ENCODE data around the gene CDC25C.
"Not testable (repeated sequence)": the region's sequence is repeated elsewhere in the genome, so short reads cannot be mapped to it uniquely, and the experiment has no call there.

Gene CDC25C

GRCh38 chr5:138344887-138345622, 13.5 kb upstream of the CDC25C start:
- DNase-seq: no peak

DNA sequence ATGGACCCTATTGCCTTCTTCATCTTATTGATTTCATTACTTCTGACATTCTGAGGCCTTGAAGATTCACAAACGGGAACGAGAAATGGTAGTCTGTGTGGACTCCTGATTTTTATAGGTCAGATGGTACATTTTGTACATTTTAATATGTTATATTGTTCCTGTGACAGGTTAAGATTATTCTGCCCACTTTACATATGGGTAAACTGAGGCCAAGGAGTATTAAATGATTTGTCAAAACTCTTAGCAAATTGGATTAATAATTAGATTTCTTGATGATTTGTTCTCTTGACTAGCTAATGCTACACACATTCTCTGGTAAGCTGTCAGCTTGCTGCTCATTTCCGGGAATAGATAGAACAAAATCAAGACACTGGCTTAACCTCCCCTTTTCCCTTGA, 8.4 kb upstream of the CDC25C start:
- DNase-seq: no peak

DNA sequence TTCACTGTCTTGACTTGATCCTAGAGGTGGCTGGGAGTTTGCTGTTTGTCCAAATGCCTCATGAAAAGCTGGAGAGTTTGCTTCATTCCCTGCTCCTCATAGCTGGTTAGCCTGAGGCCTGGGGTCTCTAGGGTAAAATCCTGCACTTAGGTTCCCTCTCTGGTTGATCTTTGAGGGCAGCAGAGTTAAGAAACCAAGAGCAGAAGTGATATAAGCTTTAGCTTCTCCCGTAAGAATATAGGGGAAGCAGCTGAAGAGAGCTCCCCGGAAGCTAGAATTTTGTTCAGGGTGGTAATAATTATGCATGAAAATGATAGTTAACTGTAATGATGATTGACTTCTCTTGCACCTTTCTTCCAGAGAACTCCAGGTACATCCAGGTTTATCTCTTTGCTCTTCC, 7.9 kb upstream of the CDC25C start:
- DNase-seq: no peak

- peak in 1 of 2 experiments; percentile 5 for DNase-seq
Measured at GRCh38 chr5:138339091-138339456, 7.5 kb upstream of the CDC25C start.

GRCh38 chr5:138338411-138339090, 6.9 kb upstream of the CDC25C start:
- no peak for DNase-seq

GRCh38 chr5:138337685-138338410, 6.2 kb upstream of the CDC25C start, which contains the start of gene FAM53C:
Gene FAM53C, plus strand, starts transcription at chr5:138338266. Its CDS starts 3,070 bp downstream, at chr5:138341336.
- peak; percentile 93 for DNase-seq

- DNase-seq: no peak
Measured at GRCh38 chr5:138336952-138337684, 5.5 kb upstream of the CDC25C start.

- no peak for DNase-seq
Measured at GRCh38 chr5:138334867-138335447, 3.4 kb upstream of the CDC25C start.

- no peak for DNase-seq
Measured at GRCh38 chr5:138330813-138331448, 673 bp downstream of the CDC25C start.

GRCh38 chr5:138318211-138318610, 13.4 kb downstream of the CDC25C start:
- DNase-seq: not testable (repeated sequence)

- no peak for DNase-seq
Measured at GRCh38 chr5:138316355-138316754, 15.2 kb downstream of the CDC25C start.

DNA sequence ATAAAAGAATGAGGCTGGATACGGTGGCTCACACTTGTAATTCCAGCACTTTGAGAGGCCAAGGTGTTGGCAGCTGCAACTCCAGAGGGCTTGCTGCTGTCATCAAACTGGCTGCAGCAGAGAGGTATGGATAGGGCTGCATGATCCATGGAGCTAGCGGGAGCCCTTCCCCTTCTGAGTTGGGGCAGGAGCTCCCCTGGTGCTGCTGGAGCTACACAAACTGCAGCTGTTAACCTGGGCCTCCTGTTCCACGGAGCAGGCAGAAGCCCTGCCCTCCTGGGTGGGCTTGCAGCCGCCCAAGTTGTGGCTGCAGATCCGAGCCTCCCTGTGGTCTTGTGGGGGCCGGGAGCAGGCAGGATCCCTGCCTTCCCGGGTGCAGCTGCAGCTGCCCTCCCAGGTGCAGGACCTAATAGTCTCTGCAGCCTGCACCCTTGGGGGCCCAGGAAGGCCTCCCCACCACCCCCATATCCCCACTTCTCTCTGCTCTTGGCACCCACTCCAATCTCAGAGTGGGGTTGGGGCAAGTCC, 15.8 kb downstream of the CDC25C start:
- DNase-seq: no peak

DNA sequence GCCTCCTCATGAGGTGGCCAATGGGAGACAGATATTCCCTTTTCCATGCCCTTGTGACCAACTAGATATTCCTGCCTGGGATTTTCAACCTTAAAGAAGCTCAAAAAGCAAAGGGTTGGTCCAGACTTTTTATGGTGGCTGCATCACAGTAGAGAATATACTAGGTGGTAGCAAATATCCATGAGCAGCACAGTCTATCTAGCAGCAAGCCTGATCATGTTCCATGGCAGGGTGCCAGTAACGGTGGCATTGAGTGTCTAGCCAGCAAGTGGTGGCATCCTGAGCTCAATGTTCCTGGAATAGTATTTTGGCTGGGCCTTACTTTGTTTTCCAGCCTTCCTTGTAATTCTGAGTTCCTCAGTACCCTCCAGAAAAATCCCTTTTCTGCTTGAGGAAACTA, 25.8 kb downstream of the CDC25C start:
- DNase-seq: no peak

DNA sequence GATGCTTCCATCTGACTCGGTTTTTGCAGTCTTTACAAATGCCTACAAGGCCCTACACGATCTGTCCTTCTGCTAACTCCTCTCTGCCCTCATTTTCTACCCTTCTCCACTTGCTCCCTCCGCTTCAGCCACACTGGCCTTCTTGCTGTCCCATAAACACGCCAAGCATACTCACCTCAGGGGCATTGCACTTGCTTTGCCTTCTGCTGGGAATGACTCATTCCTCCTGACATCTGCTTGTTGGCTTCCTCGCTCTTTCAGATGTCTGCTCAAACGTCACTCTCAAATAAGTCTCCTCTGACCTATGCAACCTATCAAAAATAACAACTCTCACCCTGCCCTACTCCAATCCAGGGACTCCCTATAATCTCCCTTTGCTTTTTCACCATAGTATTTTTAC, 28.2 kb downstream of the CDC25C start:
- DNase-seq: no peak

GRCh38 chr5:138289296-138289695, 42.3 kb downstream of the CDC25C start:
- DNase-seq: no peak

- DNase-seq: no peak
Measured at GRCh38 chr5:138287246-138287645, 44.4 kb downstream of the CDC25C start.

DNA sequence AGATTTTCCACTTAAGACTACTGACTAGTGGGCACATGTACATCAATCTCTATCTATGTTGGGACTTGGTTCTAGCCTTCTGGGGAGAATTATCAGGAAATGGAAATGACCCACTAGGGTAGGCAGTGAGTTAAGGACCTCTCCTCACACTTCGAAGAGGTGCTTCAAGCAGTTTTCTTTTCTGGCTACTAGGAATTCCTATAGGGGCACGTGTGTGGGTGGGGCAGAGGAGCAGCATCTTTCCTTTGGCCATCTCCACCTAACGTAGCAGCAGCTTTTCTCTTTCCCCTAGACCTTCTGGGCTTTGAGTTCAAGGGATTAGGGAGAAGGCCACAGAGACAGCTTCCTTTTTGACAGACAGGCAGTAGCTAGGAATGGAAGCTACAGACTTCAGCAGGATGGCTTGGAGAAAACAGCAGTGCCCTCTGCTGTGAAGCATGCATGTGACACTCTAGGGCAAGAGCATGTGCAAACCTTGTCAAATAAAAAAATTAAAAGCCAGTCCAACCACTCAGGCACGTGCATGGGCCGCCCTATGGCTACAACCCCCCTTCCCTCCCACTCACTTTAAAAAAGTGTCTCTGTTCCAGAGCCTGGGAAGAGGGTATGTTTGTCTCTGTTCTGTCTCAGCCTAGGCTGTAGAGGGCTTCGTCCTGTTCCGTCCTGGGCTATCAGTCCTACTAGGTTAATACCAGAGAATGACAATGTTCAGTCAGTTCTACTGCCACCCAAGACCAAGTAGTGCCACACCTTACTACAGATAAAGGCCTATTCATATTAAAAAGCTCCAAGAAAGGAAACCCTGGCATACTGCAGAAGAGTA, 48.5 kb downstream of the CDC25C start:
- peak in 1 of 2 experiments; percentile 14 for DNase-seq

GRCh38 chr5:138280915-138281314, 50.7 kb downstream of the CDC25C start:
- no peak for DNase-seq

DNA sequence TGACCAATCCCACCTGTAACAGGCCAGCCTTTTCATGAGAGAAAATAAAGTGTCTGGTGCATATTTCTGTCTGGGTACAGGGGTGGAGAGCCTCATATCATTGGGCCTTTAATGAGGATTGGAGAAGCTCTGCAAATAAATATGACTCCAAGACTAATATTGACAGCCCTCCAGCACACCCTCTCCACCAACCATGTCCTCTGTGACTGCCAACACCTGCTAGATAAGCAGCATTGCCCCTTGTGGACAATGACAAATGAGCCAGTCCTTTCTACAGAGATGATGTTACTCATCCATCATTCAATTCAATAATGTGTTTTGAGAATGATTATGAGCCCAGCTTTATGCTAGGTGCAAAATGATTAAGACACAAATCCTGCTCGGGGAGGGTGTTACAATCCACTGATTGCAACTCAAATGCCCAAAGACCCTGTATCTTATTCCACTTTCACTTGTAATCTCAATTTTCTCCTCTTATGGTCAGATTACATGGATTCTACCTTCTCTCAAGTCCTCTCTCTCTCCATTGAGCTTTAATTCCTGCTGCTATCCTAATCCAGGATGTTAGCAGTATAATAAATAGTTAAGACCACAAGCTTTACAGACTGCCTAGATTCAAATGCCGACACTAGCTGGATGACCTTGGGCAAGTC, 55.1 kb downstream of the CDC25C start:
- no peak for DNase-seq

DNA sequence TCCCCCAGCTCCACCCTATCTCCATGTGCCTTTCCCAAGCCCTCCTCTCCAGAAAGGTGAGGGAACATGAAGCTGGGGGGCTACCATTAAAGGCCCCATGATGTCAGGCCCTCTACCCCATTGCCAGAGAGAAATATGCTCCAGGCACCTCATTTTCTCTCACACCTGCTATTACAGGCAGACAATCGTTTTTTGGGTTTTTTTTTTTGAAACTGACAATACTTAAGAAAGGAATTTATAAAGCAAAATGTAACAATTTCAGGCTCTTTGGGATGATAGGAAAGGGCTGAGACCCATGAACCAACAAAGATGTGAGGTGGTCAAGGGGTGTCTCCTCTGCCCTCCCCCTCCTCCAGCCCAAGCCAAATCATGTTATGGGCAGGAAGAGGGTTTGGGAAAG, 55.7 kb downstream of the CDC25C start:
- DNase-seq: no peak

Measured in activated CD4-positive, alpha-beta T cell treated with anti-CD3 and anti-CD28 coated beads, Interleukin-2, amount 50 U/mL, for 48 hours (primary cell).